SJSA1 (cell line): ENCODE results near the gene CLSTN1. TPM values are rescaled to one million over a fixed set of nuclear protein-coding genes. Genes with fewer than 3 reads are reported as not detected.

Experiments
- DNase-seq, 2 experiments: peaks; one replicate each; pipeline ENCODE4 v3.0.0-alpha.2; 2015 to 2020; ENCODE audit warnings: low spot score in 2 of 2, low read depth in 1 of 2
- H3K27ac ChIP-seq: fragments of 250-450 bp; sonication (Bioruptor Pico); 2 replicates; pipeline ENCODE4 v1.5.1; 2020; ENCODE audit warnings: mild to moderate bottlenecking, moderate library complexity
- H3K27me3 ChIP-seq: fragments of 250-450 bp; sonication (Bioruptor Pico); replicated peaks from 2 replicates; pipeline ENCODE4 v1.5.1; 2020; ENCODE audit warnings: mild to moderate bottlenecking, moderate library complexity
- H3K36me3 ChIP-seq: fragments of 250-450 bp; sonication (Bioruptor Pico); 2 replicates; pipeline ENCODE4 v1.5.1; 2020; ENCODE audit warnings: mild to moderate bottlenecking
- H3K4me1 ChIP-seq: fragments of 250-450 bp; sonication (Bioruptor Pico); replicated peaks from 2 replicates; pipeline ENCODE4 v1.6.1; 2021; ENCODE audit warnings: mild to moderate bottlenecking
- H3K4me3 ChIP-seq: fragments of 250-450 bp; sonication (Bioruptor Pico); 2 replicates; pipeline ENCODE4 v1.5.1; 2020; ENCODE audit warnings: mild to moderate bottlenecking
- H3K9me3 ChIP-seq: fragments of 250-450 bp; sonication (Bioruptor Pico); replicated peaks from 2 replicates; pipeline ENCODE4 v1.5.1; 2020; ENCODE audit warnings: mild to moderate bottlenecking
- total RNA-seq: library from RNA; depleted of rRNA; stranded (reverse); fragments of >200 nt; shearing (Covaris generic); gene quantifications from 2 replicates; pipeline ENCODE4 v1.2.3, GENCODE V29; 2014

CLSTN1 gene
- total RNA-seq, 1 experiment from 2014 or later: 64.3 TPM

GRCh38 chr1:9746651-9747050 is 77.1 kb downstream of the CLSTN1 start:
- DNase-seq: no peak
- H3K36me3 ChIP-seq: peaks cover 48% of the 10 kb centered on the region
- H3K27ac ChIP-seq: no peak overlapping the region

DNA sequence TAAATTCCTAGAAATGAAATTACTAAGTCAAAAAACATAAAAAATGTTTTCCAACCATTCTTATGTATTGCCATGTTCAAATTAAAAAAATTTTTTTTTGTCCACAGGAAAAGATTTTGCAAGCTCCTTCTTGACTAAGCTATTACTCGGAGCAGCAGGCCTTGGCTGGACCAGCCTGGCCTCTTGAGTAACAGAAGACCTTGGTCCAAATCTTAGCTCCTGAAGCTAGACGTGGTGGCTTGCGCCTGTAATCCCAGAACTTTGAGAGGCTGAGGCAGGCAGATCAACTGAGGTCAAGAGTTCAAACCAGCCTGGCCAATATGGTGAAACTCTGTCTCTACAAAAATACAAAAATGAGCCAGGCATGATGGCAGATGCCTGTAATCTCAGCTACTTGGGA is 77.6 kb downstream of the CLSTN1 start:
- H3K9me3 ChIP-seq: no peaks in the 10 kb centered on the region
- no peak overlapping the region for H3K27ac ChIP-seq
- no peaks in the 10 kb centered on the region for H3K27me3 ChIP-seq
- H3K4me3 ChIP-seq: no peak overlapping the region
- no peaks in the 10 kb centered on the region for H3K4me1 ChIP-seq
- no peak for DNase-seq
- H3K36me3 ChIP-seq: peaks cover 46% of the 10 kb centered on the region

More at GRCh38 chr1:9746651-9747050, 77.1 kb downstream of the CLSTN1 start:
- no peaks in the 10 kb centered on the region for H3K9me3 ChIP-seq
- no peaks in the 10 kb centered on the region for H3K27me3 ChIP-seq
- no peaks in the 10 kb centered on the region for H3K4me1 ChIP-seq
- H3K4me3 ChIP-seq: no peak overlapping the region

DNA sequence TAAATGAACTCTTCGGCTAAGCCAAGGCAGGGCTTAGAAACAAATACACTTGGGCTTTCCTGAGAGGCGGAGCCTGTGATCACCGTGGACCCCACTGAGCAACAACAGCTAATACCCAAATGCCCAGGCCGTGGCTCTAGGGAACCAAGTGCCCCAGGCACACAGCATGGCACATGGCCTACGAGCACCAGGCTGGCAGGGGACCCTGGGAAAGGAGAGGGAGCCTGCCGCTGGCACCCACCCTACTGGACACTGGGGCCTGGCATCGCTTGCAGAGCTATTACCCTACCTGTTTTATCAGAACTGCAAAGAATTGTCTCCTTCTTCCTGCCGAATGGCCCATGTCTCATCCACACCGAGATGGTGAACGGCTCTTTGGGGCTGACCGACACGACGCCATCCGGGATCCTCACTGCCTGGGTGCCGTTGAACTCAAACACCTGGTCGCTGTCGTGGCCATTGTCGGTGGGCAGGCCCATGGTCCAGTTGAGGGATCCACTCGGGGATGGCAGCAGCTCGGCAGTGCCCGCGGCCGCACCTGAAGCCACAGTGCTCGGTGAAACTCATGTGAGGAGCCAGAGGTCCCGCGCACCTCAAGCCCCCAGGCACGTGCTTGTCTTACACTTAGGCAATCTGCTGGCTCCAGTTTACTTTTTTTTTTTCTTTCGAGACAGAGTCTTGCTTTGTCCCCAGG is 79.5 kb downstream of the CLSTN1 start:
- H3K9me3 ChIP-seq: no peaks in the 10 kb centered on the region
- DNase-seq: no peak
- H3K4me3 ChIP-seq: no peak overlapping the region
- H3K4me1 ChIP-seq: no peaks in the 10 kb centered on the region
- no peak overlapping the region for H3K27ac ChIP-seq
- peaks cover 49% of the 10 kb centered on the region for H3K36me3 ChIP-seq
- no peaks in the 10 kb centered on the region for H3K27me3 ChIP-seq

DNA sequence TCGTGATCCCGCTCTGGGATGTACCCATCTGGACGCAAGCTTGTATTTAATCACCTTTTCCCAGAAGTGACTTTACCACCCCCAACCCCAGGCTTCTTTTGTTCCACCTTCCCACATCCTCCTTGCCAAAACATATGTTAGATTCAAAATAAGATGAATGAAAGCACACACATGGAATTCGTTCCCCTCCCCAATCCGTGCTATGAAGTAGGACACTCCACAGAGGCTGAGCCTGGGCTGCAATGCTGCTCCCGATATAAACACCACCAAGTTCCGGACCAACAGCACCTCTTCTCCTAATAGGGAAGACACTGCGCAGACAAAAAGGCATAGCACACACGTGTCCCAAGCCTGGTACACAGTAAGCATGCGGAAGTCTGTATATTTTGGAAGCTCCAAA is 86.1 kb downstream of the CLSTN1 start:
- H3K4me1 ChIP-seq: no peaks in the 10 kb centered on the region

DNA sequence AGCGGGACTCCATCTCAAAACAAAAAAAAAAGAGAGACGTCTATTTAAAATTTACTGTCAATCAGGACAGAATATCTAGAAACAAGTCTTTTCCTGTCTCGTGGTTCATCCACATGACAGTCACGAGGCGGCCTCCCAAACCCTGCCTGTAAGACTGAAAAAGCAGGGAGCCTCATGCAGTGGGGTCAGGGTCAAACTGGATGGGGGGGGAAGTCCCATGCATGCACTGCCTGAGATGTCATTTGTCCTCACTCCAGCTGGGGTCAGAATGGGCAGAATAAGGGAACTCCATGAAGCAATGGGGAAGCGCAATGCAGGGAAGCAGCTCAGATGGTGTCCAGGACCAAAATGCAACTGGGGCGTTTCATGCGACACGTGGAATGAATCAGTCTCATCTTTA is 86.7 kb downstream of the CLSTN1 start:
- Histone ChIP-seq H3K27ac (no peak overlapping the region), H3K9me3 (no peaks in the 10 kb centered on the region), H3K27me3 (no peaks in the 10 kb centered on the region), H3K4me3 (no peak overlapping the region), H3K4me1 (no peaks in the 10 kb centered on the region), H3K36me3 (peaks cover 84% of the 10 kb centered on the region)
- DNase-seq: no peak

More for the DNA sequence above, 86.1 kb downstream of the CLSTN1 start:
- no peaks in the 10 kb centered on the region for H3K27me3 ChIP-seq
- H3K4me3 ChIP-seq: no peak overlapping the region
- DNase-seq: no peak
- H3K36me3 ChIP-seq: peaks cover 80% of the 10 kb centered on the region
- H3K9me3 ChIP-seq: no peaks in the 10 kb centered on the region
- no peak overlapping the region for H3K27ac ChIP-seq

- Histone ChIP-seq H3K27me3 (no peaks in the 10 kb centered on the region), H3K4me3 (no peak overlapping the region), H3K4me1 (no peaks in the 10 kb centered on the region), H3K36me3 (peaks cover 85% of the 10 kb centered on the region), H3K27ac (no peak overlapping the region), H3K9me3 (no peaks in the 10 kb centered on the region)
- no peak for DNase-seq
Measured at GRCh38 chr1:9736241-9736640, 87.5 kb downstream of the CLSTN1 start.

DNA sequence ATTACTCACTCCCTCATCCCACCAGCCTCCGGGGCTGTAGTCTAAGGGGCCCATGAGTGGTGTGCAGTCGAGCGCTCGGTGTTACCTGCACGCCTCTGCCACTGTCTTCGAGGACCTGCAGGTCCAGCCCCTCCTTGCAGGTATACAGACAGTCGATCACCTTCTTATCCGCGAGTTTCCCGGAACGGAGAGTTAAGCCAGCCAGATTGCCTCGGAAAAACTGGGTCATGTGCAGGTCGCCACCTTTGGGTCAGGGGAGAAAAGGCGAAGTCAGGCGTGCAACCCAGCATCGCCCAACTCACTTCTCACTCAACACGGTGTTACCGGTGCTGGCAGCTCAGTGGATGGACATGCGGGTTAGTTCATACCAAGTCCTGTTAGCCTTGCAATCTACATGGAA is 88.0 kb downstream of the CLSTN1 start:
- Histone ChIP-seq H3K9me3 (no peaks in the 10 kb centered on the region), H3K4me1 (no peaks in the 10 kb centered on the region), H3K36me3 (peaks cover 85% of the 10 kb centered on the region), H3K27ac (no peak overlapping the region), H3K4me3 (no peak overlapping the region), H3K27me3 (no peaks in the 10 kb centered on the region)
- no peak for DNase-seq

GRCh38 chr1:9733160-9733789 is 90.5 kb downstream of the CLSTN1 start:
- Histone ChIP-seq H3K27ac (no peak overlapping the region), H3K27me3 (no peaks in the 10 kb centered on the region), H3K36me3 (peaks cover 88% of the 10 kb centered on the region), H3K4me3 (no peak overlapping the region), H3K9me3 (no peaks in the 10 kb centered on the region), H3K4me1 (no peaks in the 10 kb centered on the region)
- DNase-seq: no peak

DNA sequence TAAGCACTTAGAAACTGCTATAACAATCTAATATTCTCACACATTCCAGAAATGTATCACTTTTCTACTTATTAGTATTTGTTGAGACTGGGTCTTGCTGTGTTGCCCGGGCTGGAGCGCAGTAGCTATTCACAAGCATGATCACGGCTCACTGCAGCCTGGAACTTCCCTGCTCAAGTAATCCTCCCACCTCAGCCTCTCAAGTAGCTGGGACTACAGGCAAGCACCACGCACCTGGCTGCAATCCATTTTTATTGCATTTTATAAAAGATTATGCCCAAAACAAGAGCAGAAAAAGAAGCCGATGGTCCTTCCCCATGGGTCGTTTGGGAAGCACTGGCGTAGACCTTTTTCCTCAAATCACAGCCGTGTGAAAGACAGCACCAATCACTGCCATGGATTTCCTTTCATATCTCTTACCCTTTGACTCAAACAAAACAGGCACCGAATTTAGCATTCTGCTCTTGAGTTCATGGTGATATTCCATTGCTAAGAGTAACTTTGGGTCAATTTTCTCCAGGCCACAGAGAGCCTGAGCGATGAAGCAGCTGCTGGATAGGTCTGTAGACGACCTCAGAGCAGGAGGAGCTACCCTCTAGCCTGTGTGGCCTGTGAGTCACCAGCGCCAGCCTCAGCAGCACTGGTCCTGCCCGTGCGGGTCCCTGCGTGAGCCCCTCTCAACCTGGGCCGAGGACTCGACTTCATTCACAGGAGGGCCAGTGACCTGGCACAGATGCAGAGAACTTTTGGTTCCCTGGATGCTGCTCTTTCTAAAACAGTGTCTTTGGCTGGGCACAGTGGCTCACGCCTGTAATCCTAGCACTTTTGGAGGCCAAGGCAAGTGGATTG is 91.4 kb downstream of the CLSTN1 start:
- H3K27me3 ChIP-seq: no peaks in the 10 kb centered on the region
- DNase-seq: no peak
- H3K9me3 ChIP-seq: no peaks in the 10 kb centered on the region
- no peak overlapping the region for H3K27ac ChIP-seq
- no peak overlapping the region for H3K4me3 ChIP-seq
- no peaks in the 10 kb centered on the region for H3K4me1 ChIP-seq
- peaks cover 86% of the 10 kb centered on the region for H3K36me3 ChIP-seq

DNA sequence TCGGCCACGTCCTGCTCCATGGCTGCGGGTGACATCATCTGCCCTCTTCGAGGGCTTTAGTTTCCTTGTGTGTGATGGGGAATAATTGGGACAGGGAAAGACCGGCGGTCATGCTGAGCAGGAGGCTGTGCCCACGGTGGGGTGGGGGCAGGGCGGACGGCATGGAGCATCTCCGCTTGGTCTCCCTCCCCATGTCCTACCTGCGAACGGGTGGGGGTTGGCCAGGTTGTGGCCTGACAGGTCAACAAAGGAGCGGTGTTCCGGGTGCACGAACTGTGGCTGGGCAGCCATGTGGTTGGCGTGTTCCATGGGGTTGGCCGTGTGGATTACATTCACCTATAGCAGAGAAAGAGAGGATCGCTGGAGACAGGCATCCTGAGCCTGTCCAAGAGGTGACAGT is 92.2 kb downstream of the CLSTN1 start:
- H3K4me3 ChIP-seq: no peak overlapping the region
- no peaks in the 10 kb centered on the region for H3K9me3 ChIP-seq
- H3K4me1 ChIP-seq: no peaks in the 10 kb centered on the region
- peaks cover 91% of the 10 kb centered on the region for H3K36me3 ChIP-seq
- no peak for DNase-seq
- H3K27me3 ChIP-seq: no peaks in the 10 kb centered on the region
- no peak overlapping the region for H3K27ac ChIP-seq

GRCh38 chr1:9731051-9731537 is 92.7 kb downstream of the CLSTN1 start:
- no peaks in the 10 kb centered on the region for H3K27me3 ChIP-seq
- no peaks in the 10 kb centered on the region for H3K4me1 ChIP-seq
- no peak for DNase-seq
- peaks cover 92% of the 10 kb centered on the region for H3K36me3 ChIP-seq
- H3K9me3 ChIP-seq: no peaks in the 10 kb centered on the region
- no peak overlapping the region for H3K4me3 ChIP-seq
- H3K27ac ChIP-seq: no peak overlapping the region

GRCh38 chr1:9730096-9730901 is 93.5 kb downstream of the CLSTN1 start:
- H3K9me3 ChIP-seq: no peaks in the 10 kb centered on the region
- H3K27me3 ChIP-seq: no peaks in the 10 kb centered on the region
- H3K36me3 ChIP-seq: peaks cover 84% of the 10 kb centered on the region
- H3K27ac ChIP-seq: no peak overlapping the region
- DNase-seq: no peak
- no peak overlapping the region for H3K4me3 ChIP-seq
- no peaks in the 10 kb centered on the region for H3K4me1 ChIP-seq

DNA sequence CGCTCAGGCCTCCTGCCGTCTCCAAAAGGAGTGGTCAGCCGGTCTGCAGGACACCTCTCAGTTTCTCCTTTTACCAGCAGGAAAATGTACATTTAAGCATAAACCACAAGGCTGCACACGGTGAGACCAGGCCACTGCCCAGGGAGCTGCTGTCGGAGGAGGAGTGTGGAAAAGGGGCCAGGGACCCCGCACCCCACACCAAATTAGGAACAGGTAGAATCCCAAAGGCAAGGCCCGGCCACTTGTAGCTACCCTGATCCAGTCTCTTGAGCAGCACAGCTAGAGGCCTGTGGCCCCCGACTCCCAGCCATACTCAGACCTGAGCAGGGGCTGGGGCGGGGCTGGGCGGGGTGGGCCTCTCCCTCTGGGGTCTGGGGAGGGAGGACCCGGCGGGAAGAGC is 94.2 kb downstream of the CLSTN1 start:
- Histone ChIP-seq H3K36me3 (peaks cover 81% of the 10 kb centered on the region), H3K9me3 (no peaks in the 10 kb centered on the region), H3K27me3 (no peaks in the 10 kb centered on the region), H3K4me1 (no peaks in the 10 kb centered on the region), H3K27ac (no peak overlapping the region), H3K4me3 (no peak overlapping the region)
- no peak for DNase-seq
